ENCODE measurements around the gene SH3BP2. TPM values are rescaled to one million over a fixed set of nuclear protein-coding genes. Genes with fewer than 3 reads are reported as not detected.
A peak's percentile ranks its signal among the peaks of the same experiment; 100 is the strongest.
"Not testable (repeated sequence)": the region's sequence is repeated elsewhere in the genome, so short reads cannot be mapped to it uniquely, and the experiment has no call there.

SH3BP2 gene
- total RNA-seq, 4 donors from 2014 or later, result 54.8 to 208 (median 102) TPM

- Histone ChIP-seq H3K27ac (peak overlapping the region in 3 of 4 donors; percentile 93 to 99 (median 99)), H3K4me1 (peaks cover 0 to 35% (median 7%) of the 10 kb centered on the region in 4 donors), H3K4me3 (peak overlapping the region in 2 of 4 donors; percentile 34 to 42), H3K36me3 (no peaks in the 10 kb centered on the region), H3K27me3 (no peaks in the 10 kb centered on the region), H3K9me3 (no peaks in the 10 kb centered on the region)
- TF ChIP-seq, protein P1, sequence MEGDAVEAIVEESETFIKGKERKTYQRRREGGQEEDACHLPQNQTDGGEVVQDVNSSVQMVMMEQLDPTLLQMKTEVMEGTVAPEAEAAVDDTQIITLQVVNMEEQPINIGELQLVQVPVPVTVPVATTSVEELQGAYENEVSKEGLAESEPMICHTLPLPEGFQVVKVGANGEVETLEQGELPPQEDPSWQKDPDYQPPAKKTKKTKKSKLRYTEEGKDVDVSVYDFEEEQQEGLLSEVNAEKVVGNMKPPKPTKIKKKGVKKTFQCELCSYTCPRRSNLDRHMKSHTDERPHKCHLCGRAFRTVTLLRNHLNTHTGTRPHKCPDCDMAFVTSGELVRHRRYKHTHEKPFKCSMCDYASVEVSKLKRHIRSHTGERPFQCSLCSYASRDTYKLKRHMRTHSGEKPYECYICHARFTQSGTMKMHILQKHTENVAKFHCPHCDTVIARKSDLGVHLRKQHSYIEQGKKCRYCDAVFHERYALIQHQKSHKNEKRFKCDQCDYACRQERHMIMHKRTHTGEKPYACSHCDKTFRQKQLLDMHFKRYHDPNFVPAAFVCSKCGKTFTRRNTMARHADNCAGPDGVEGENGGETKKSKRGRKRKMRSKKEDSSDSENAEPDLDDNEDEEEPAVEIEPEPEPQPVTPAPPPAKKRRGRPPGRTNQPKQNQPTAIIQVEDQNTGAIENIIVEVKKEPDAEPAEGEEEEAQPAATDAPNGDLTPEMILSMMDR (IDR thresholded peaks at IDR 0.05), result peak in 3 of 6 experiments; percentile 46 to 58 (median 56)
- peak; percentile 66 to 85 for TF ChIP-seq POLR2A (IDR thresholded peaks at IDR 0.05)
- DNase-seq, result peak in 2 of 3 donors; percentile 92
These were observed 31.6 kb upstream of the SH3BP2 start for GRCh38 chr4:2761035-2761923.

GRCh38 chr4:2762048-2762447 lies 30.8 kb upstream of the SH3BP2 start:
- Histone ChIP-seq H3K27ac (peak overlapping the region in 3 of 4 donors; percentile 93 to 99 (median 99)), H3K36me3 (no peaks in the 10 kb centered on the region), H3K27me3 (no peaks in the 10 kb centered on the region), H3K4me1 (peaks cover 0 to 29% (median 7%) of the 10 kb centered on the region in 4 donors), H3K4me3 (peak overlapping the region in 2 of 4 donors; percentile 34 to 42), H3K9me3 (no peaks in the 10 kb centered on the region)
- DNase-seq, result peak in 1 of 3 donors; percentile 57
- TF ChIP-seq POLR2A (IDR thresholded peaks at IDR 0.05), result no peak
- TF ChIP-seq, protein P1 (IDR thresholded peaks at IDR 0.05), result no peak

- peak overlapping the region in 3 of 4 donors; percentile 93 to 99 (median 99) for H3K27ac ChIP-seq
- H3K36me3 ChIP-seq, H3K9me3 ChIP-seq, H3K27me3 ChIP-seq: not testable (repeated sequence)
- peak overlapping the region in 2 of 4 donors; percentile 34 to 42 for H3K4me3 ChIP-seq
- peaks cover 0 to 28% (median 7%) of the 10 kb centered on the region in 4 donors for H3K4me1 ChIP-seq
- peak in 1 of 3 donors; percentile 49 for DNase-seq
These were observed 30.2 kb upstream of the SH3BP2 start for GRCh38 chr4:2762486-2763370.

GRCh38 chr4:2763511-2763967 lies 29.3 kb upstream of the SH3BP2 start:
- H3K4me3 ChIP-seq, result peak overlapping the region; percentile 32 to 58 (median 49)
- peak overlapping the region; percentile 24 to 99 (median 54) for H3K27ac ChIP-seq
- no peaks in the 10 kb centered on the region for H3K36me3 ChIP-seq
- no peaks in the 10 kb centered on the region for H3K9me3 ChIP-seq
- H3K4me1 ChIP-seq, result peaks cover 0 to 28% (median 7%) of the 10 kb centered on the region in 4 donors
- DNase-seq, result peak in 1 of 3 donors; percentile 51
- TF ChIP-seq, protein P1 (IDR thresholded peaks at IDR 0.05), result no peak
- no peak for TF ChIP-seq POLR2A (IDR thresholded peaks at IDR 0.05)
- H3K27me3 ChIP-seq, result no peaks in the 10 kb centered on the region

GRCh38 chr4:2765832-2766526 lies 26.9 kb upstream of the SH3BP2 start:
- Histone ChIP-seq H3K4me1 (peaks cover 0 to 13% (median 3%) of the 10 kb centered on the region in 4 donors), H3K27me3 (no peaks in the 10 kb centered on the region), H3K9me3 (no peaks in the 10 kb centered on the region), H3K4me3 (no peak overlapping the region), H3K36me3 (no peaks in the 10 kb centered on the region), H3K27ac (no peak overlapping the region)
- peak in 1 of 3 donors; percentile 24 for DNase-seq
- TF ChIP-seq, protein P1 (IDR thresholded peaks at IDR 0.05), result no peak
- no peak for TF ChIP-seq POLR2A (IDR thresholded peaks at IDR 0.05)

Measured in Peyer's patch (tissue), 4 donors.